ENCODE measurements around the gene C13orf42. TPM values are rescaled to one million over a fixed set of nuclear protein-coding genes. Genes with fewer than 3 reads are reported as not detected.

Gene C13orf42
- total RNA-seq, 4 donors from 2014 or later: not detected

GRCh38 chr13:51118809-51119431, 7.8 kb upstream of the C13orf42 start:
- Histone ChIP-seq H3K4me1 (no peaks in the 10 kb centered on the region), H3K27ac (no peak overlapping the region), H3K4me3 (no peak overlapping the region), H3K36me3 (no peaks in the 10 kb centered on the region), H3K27me3 (no peaks in the 10 kb centered on the region), H3K9me3 (peaks cover 0 to 5% of the 10 kb centered on the region in 2 donors)
- no peak for TF ChIP-seq POLR2A (IDR thresholded peaks at IDR 0.05)
- no peak for TF ChIP-seq CTCF (IDR thresholded peaks at IDR 0.05)
- TF ChIP-seq POLR2AphosphoS5 (IDR thresholded peaks at IDR 0.05): no peak
- no peak for TF ChIP-seq EP300 (IDR thresholded peaks at IDR 0.05; ENCODE audit: low read depth)
- intact Hi-C loops (cut with DNase I; ENCODE audit: low total_unique reads): no loop called here
- WGBS, 2 donors (ENCODE audit: low coverage in 1 of 2): 68 to 80% methylated on average over 1 to 4 of the region's 4 CpGs
- DNase-seq: no peak
- in situ Hi-C loops (cut with MboI; ENCODE audit: low pct_ligation_motif_present in 1 of 4, low pct_unique_long_range_greater_than_20kb in 1 of 4, low sequenced_read_pairs in 3 of 4): no loop called here

GRCh38 chr13:51113969-51114368, 2.9 kb upstream of the C13orf42 start:
- no peak for DNase-seq
- intact Hi-C loops (cut with DNase I; ENCODE audit: low total_unique reads): loop anchor here (5.0 kb wide), 1 partner anchor 1387 kb away; no protein-coding TSS in a partner anchor
- H3K4me3 ChIP-seq: no peak overlapping the region
- no peaks in the 10 kb centered on the region for H3K36me3 ChIP-seq
- H3K4me1 ChIP-seq: no peaks in the 10 kb centered on the region
- in situ Hi-C loops (cut with MboI; ENCODE audit: low pct_ligation_motif_present in 1 of 4, low pct_unique_long_range_greater_than_20kb in 1 of 4, low sequenced_read_pairs in 3 of 4): no loop called here
- no peak overlapping the region for H3K27ac ChIP-seq
- H3K9me3 ChIP-seq: peaks cover 0 to 5% of the 10 kb centered on the region in 2 donors
- H3K27me3 ChIP-seq: no peaks in the 10 kb centered on the region
- no peak for TF ChIP-seq POLR2AphosphoS5 (IDR thresholded peaks at IDR 0.05)

- 85% methylated on average over 12 of the region's 12 CpGs; no CpG with 5 or more reads in 1 of the 2 donors for WGBS, 2 donors (ENCODE audit: low coverage in 1 of 2)
- in situ Hi-C loops (cut with MboI; ENCODE audit: low pct_ligation_motif_present in 1 of 4, low pct_unique_long_range_greater_than_20kb in 1 of 4, low sequenced_read_pairs in 3 of 4) (no loop called here), intact Hi-C loops (cut with DNase I; ENCODE audit: low total_unique reads) (loop anchor here (5.0 kb wide), 1 partner anchor 1386 kb away; no protein-coding TSS in a partner anchor)
- H3K4me3 ChIP-seq: no peak overlapping the region
- no peak for DNase-seq
- H3K9me3 ChIP-seq: peaks cover 0 to 5% of the 10 kb centered on the region in 2 donors
- H3K27ac ChIP-seq: no peak overlapping the region
- no peak for TF ChIP-seq POLR2A (IDR thresholded peaks at IDR 0.05)
- no peak for TF ChIP-seq CTCF (IDR thresholded peaks at IDR 0.05)
- TF ChIP-seq POLR2AphosphoS5 (IDR thresholded peaks at IDR 0.05): no peak
- no peak for TF ChIP-seq EP300 (IDR thresholded peaks at IDR 0.05; ENCODE audit: low read depth)
- no peaks in the 10 kb centered on the region for H3K4me1 ChIP-seq
- no peaks in the 10 kb centered on the region for H3K27me3 ChIP-seq
- no peaks in the 10 kb centered on the region for H3K36me3 ChIP-seq
Measured at GRCh38 chr13:51113186-51113881, 2.3 kb upstream of the C13orf42 start.

GRCh38 chr13:51112771-51113170, 1.7 kb upstream of the C13orf42 start:
- no peak for DNase-seq
- Histone ChIP-seq H3K27ac (no peak overlapping the region), H3K4me1 (no peaks in the 10 kb centered on the region), H3K36me3 (no peaks in the 10 kb centered on the region), H3K9me3 (peaks cover 0 to 3% of the 10 kb centered on the region in 2 donors), H3K4me3 (no peak overlapping the region), H3K27me3 (no peaks in the 10 kb centered on the region)
- in situ Hi-C loops (cut with MboI; ENCODE audit: low pct_ligation_motif_present in 1 of 4, low pct_unique_long_range_greater_than_20kb in 1 of 4, low sequenced_read_pairs in 3 of 4): no loop called here
- 66 to 80% methylated on average over 4 to 5 of the region's 5 CpGs for WGBS, 2 donors (ENCODE audit: low coverage in 1 of 2)
- intact Hi-C loops (cut with DNase I; ENCODE audit: low total_unique reads): loop anchor here (5.0 kb wide), 1 partner anchor 1385 kb away; no protein-coding TSS in a partner anchor
- TF ChIP-seq POLR2A (IDR thresholded peaks at IDR 0.05) (no peak), CTCF (IDR thresholded peaks at IDR 0.05) (no peak), POLR2AphosphoS5 (IDR thresholded peaks at IDR 0.05) (no peak), EP300 (IDR thresholded peaks at IDR 0.05; ENCODE audit: low read depth) (no peak)
